ENCODE measurements around the gene ALG12. TPM values are rescaled to one million over a fixed set of nuclear protein-coding genes. Genes with fewer than 3 reads are reported as not detected.
A peak's percentile ranks its signal among the peaks of the same experiment; 100 is the strongest.

The ALG12 gene
- total RNA-seq, 1 donor from 2014 or later = 30.0 TPM

DNA sequence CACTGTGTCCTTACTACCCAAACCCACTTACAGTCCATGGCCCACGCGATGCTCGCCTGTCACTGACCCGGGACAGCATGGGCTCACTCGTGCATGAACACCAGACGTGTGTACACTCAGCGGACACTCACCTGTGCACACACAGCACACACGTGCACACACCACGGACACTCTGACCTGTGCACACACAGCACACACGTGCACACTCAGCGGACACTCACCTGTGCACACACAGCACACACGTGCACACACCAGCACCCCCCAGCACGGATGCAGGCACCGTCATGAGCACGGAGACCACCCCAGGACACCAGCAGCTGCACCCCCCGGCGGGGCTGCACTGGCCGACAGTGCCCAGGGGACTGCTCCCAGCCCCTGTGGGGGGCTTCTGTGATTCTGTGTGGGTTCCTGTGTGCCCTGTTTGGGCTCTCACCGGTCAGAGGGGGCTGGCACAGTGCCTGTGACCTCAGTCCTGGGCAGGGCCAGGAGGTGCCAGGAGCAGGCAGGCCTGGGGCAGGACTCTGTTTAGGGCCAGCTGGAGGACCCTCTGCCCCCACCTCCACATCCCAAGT lies 20.4 kb upstream of the ALG12 start:
- TF ChIP-seq CTCF (conservative IDR thresholded peaks at IDR 0.05) = no peak
- peak overlapping the region; percentile 46 for H3K27ac Mint-ChIP-seq
- H3K36me3 Mint-ChIP-seq = no peaks in the 10 kb centered on the region
- H3K9me3 Mint-ChIP-seq = no peaks in the 10 kb centered on the region
- H3K27me3 Mint-ChIP-seq = no peaks in the 10 kb centered on the region
- DNase-seq (ENCODE audit: extremely low spot score, unreplicated experiment) = no peak
- no peak overlapping the region for H3K4me3 Mint-ChIP-seq
- H3K4me1 Mint-ChIP-seq (ENCODE audit: unreplicated experiment) = peaks cover 4% of the 10 kb centered on the region

DNA sequence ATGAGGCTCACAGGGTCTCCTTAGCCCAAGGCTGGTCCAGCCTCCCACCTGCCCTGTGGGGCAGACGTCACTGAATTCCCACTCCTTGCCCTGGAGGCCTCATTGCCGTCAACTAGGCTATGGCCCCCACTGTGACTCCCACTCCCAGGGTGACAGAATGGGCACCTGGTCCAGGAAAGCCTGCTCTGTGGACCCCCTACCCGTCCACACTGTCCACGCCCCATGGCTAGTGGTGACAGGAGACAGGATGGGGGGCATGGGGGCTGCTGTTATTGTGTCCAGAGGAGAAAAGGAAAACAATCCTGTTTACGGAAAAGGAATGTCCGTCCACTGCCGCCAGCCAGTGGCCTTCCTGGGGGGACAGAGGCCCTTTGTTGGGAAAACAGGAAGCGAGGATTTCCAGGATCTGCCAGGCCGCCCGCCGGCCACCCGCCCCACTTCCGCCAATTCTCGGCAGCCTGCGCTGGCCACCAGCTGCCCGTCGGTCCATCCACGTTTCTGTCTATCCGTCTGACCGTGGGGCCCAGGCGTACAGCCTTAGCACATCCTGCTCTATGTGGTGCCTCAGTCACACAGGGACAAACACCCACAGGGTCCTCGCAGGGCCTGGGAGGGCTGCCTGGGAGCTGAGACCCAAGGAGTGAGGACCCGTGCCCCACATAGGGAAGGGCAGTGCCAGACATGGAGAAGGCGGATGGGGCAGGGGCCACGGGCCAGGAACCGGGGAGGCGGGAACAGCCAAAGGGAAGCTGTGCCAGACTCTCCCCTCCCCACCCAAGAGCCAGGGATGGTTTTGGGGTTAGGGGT lies 19.7 kb upstream of the ALG12 start:
- TF ChIP-seq CTCF (conservative IDR thresholded peaks at IDR 0.05) = no peak
- H3K27me3 Mint-ChIP-seq = no peaks in the 10 kb centered on the region
- H3K4me1 Mint-ChIP-seq (ENCODE audit: unreplicated experiment) = peaks cover 4% of the 10 kb centered on the region
- no peak for DNase-seq (ENCODE audit: extremely low spot score, unreplicated experiment)
- no peak overlapping the region for H3K27ac Mint-ChIP-seq
- no peak overlapping the region for H3K4me3 Mint-ChIP-seq
- no peaks in the 10 kb centered on the region for H3K36me3 Mint-ChIP-seq
- no peaks in the 10 kb centered on the region for H3K9me3 Mint-ChIP-seq

DNA sequence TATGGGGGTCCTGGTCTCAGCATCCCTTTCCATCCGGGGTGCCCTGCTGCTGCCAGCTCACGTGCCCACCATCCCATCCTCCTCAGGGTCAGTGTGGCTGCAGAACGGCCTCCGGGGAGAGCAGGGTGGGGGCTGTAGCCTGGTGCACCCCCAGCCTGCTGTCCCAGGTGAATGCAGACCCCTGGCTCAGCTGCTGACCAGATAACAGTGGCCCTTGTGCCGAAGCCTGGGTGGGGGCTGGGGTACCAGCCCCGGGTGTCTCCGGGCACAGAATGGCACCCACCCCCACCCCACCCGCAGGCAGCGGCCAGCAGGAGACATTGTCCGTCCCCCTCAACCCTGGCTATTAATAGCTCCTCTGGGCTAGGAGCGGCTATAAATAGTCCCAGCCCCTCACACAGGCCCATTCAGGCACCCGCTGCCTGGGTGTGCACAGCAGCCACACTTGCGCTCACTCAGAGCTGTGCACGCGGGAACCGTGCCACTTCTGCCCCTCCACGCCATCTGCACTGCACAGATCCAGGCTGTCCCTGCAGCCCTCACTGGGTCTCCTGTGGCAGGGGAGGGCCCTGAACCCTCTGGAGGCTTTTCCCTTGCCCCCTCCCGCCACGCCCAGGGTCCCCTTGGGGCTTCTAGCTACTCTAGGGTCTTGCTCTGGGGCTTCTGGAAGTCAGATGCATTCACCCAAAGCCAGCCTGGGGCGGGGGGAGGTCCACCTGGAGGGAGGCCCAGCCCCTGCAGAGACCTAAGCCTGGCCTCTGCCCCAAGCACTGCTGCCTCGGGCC lies 18.9 kb upstream of the ALG12 start:
- Mint-ChIP-seq H3K4me1 (ENCODE audit: unreplicated experiment) (peaks cover 4% of the 10 kb centered on the region), H3K27ac (peak overlapping the region; percentile 48), H3K9me3 (no peaks in the 10 kb centered on the region), H3K36me3 (no peaks in the 10 kb centered on the region), H3K4me3 (no peak overlapping the region), H3K27me3 (no peaks in the 10 kb centered on the region)
- DNase-seq (ENCODE audit: extremely low spot score, unreplicated experiment) = no peak
- no peak for TF ChIP-seq CTCF (conservative IDR thresholded peaks at IDR 0.05)

- TF ChIP-seq CTCF (conservative IDR thresholded peaks at IDR 0.05) = no peak
- no peaks in the 10 kb centered on the region for H3K36me3 Mint-ChIP-seq
- DNase-seq (ENCODE audit: extremely low spot score, unreplicated experiment) = no peak
- peaks cover 4% of the 10 kb centered on the region for H3K4me1 Mint-ChIP-seq (ENCODE audit: unreplicated experiment)
- no peak overlapping the region for H3K4me3 Mint-ChIP-seq
- H3K9me3 Mint-ChIP-seq = no peaks in the 10 kb centered on the region
- peak overlapping the region; percentile 48 for H3K27ac Mint-ChIP-seq
- H3K27me3 Mint-ChIP-seq = no peaks in the 10 kb centered on the region
Observed at GRCh38 chr22:49936018-49936972, 18.1 kb upstream of the ALG12 start.

DNA sequence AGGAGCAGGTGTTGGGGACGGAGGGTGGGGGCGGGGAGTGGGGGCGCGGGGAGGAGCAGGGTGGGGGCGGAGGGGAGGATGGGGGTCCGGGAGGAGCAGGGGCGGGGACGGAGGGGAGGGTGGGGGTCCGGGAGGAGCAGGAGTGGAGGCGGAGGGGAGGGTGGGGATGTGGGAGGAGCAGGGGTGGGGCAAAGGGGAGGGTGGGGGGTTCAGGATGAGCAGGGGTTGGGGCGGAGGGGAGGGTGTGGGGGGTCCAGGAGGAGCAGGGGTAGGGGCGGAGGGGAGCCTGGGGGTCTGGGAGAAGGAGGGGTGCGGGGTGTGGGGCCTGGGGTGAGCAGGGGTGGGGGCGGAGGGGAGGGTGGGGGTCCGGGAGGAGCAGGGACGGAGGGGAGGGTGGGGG lies 17.3 kb upstream of the ALG12 start:
- H3K4me1 Mint-ChIP-seq (ENCODE audit: unreplicated experiment) = peaks cover 10% of the 10 kb centered on the region
- no peak for DNase-seq (ENCODE audit: extremely low spot score, unreplicated experiment)
- no peaks in the 10 kb centered on the region for H3K9me3 Mint-ChIP-seq
- no peaks in the 10 kb centered on the region for H3K36me3 Mint-ChIP-seq
- H3K27ac Mint-ChIP-seq = no peak overlapping the region
- no peak overlapping the region for H3K4me3 Mint-ChIP-seq
- peaks cover 5% of the 10 kb centered on the region for H3K27me3 Mint-ChIP-seq
- no peak for TF ChIP-seq CTCF (conservative IDR thresholded peaks at IDR 0.05)
